Hematopoietic multipotent progenitor cell (in vitro differentiated cells): Measurements from ENCODE around the gene MX2. TPM values are rescaled to one million over a fixed set of nuclear protein-coding genes. Genes with fewer than 3 reads are reported as not detected.
"Not testable (repeated sequence)": the region's sequence is repeated elsewhere in the genome, so short reads cannot be mapped to it uniquely, and the experiment has no call there.

Source experiments
- DNase-seq, 3 donors: peaks; one replicate each; pipeline ENCODE4 v3.0.0-alpha.2; 2011 to 2015; ENCODE audit warnings: low read depth in 2 of 3, low spot score in 2 of 3
- total RNA-seq: library from RNA; depleted of rRNA; stranded (reverse); fragments of >200 nt; gene quantifications from one replicate; pipeline ENCODE4 v1.2.3, GENCODE V29; 2012

MX2 gene
- 25.3 TPM for total RNA-seq

DNA sequence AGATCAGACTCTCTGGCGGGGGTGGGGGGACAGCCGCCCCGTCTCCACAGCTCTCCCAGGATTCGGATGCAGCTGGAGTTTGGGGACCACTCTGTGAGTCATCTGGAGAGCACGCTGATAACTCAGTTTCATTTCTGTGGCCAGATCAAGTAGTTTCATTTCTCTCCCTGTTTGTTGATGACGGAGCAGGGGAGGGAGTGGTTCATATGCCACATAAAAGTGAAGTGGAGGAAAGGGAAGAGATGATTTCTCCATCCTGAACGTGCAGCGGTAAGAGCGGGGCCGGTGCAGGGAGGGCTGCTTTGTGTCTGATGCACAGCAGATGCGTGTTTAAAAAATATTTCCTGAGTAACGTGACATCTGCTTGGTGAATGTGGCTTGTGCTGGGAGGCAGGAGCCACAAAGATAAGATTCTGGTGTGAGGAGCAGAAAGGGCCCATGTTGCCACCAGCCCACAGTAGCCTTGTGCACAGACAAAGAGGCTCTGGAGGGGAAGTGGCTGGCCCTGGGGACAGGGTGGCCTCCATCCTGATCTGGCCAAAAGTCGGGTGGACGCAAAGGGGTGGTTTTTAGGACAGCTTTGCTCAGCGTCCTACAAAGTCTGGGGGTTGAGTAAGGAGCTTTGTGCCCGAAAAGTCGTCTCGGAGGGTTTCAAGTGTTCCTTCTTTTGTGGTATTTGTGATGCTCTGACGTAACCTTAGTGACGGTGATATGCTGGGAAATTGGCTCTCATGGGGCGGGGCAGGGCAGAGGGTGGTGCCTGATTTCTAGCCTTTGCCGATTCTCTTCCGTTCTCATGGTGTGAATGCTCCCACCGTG is at the start of gene MX2:
Gene MX2 (plus strand): TSS at position 242 of the 819 bp plus-strand sequence. CDS start 14,880 bp downstream, outside the sequence.
- peak; percentile 81 to 97 (median 95) for DNase-seq

DNA sequence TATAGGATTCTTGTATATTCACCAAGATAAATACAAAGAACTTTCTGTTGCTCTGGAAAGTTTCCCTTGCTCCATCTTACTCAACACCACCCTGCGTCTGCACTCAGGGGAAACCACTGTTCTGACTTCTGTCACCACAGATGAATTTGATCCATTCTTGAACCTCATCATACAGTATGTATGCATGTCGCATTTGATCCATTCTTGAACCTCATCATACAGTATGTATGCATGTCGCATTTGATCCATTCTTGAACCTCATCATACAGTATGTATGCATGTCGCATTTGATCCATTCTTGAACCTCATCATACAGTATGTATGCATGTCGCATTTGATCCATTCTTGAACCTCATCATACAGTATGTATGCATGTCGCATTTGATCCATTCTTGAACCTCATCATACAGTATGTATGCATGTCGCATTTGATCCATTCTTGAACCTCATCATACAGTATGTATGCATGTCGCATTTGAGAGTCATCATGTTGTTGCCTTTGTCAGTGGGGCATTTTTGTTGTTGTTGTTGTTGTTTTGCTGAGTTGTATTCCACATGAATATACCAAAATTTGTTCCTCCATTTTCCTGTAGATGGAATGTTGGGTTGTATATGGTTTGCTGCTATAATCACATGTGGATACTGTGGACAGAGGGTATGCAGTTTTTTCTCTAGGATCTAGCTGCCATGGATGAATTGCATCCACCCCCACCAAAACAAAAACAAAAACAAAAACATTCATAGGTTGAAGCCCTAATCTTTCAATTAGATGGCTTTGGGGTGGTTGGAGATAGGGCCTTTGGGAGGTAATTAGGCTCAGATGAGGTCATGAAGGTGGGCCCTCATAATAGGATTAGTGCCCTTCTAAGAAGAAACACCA is 48.3 kb upstream of the MX2 start:
- DNase-seq: not testable (repeated sequence)

- DNase-seq: no peak
These were observed 46.1 kb upstream of the MX2 start for GRCh38 chr21:41315726-41316125.

- peak in 2 of 3 donors; percentile 10 to 22 for DNase-seq
These were observed 45.4 kb upstream of the MX2 start, which contains the start of gene FAM3B for GRCh38 chr21:41316200-41317062. FAM3B (plus strand) TSS chr21:41316801; CDS start chr21:41316880, 79 bp downstream.

DNA sequence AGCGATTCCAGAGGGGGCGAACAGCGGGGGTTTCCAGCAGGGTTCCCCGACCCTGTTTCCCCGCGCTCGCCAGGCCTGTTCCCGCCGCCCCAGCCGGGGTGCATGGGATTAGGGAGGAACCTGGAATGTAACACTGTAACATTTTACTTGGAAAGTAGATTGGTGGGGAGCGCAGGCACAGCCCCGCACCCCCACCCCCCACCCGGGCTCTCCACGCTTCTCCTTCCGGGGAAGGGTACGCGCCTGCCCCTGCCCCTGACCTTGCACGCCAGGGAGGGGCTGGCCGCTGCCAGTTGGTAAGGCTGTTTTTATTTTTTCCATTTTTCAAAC is 44.8 kb upstream of the MX2 start:
- no peak for DNase-seq

DNA sequence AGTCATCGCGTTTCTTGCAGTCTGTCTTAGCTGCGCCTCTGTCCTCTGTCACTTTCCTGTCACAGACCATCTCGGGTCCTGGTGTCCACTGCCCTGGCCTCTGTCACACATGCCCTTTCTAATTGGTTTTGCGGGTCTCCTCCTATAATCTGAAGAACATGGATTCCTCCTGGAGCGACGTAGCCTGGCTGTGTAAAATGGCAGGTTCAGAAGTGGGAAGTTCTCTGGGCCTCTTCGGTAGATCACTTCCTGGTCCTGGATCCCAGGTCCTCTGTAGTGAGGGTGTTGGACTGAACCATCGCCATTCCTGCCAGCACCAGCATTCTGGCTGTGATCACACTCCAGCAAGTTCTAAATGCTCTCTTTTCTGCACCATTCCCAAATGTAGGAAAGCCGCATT is 44.4 kb upstream of the MX2 start:
- DNase-seq: no peak

DNA sequence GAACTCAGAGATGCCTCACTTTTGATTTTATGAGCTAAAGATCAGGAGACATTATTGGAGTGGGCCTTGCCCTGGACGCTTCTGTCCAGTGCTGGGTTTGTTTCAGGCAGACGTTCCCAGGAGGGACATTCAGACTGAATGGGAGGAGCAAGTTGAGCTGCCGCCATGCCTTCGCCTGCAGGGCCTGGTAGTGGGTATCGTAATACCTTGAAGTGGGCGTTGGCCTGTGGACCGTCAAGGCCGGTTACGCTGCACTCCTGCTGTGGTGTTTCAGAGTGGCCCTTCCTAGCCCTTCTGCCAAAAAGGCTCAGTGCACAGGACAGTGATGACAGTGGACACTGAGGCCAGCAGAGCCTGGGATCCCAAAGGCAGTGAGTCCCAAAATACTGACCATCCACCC is 43.6 kb upstream of the MX2 start:
- no peak for DNase-seq

DNA sequence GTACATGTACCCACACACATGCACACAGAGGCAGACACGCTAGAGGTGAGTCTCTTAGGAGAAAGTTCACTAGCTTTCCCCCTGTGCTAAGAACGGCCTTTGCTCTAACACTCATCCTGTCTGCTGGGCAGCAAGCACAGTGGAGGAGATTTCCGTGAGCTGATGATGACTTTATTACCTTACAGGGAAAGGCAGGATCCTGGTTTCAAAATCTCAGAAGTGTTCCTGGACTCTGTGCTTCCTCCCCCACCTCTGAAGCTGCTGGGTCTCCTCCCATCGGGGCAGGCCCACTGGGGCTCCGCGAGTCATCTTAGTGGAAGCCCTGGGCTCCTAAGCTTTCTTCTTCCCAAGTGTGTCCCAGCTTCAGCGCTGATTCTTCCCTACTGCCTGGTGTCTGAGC is 42.6 kb upstream of the MX2 start:
- no peak for DNase-seq

GRCh38 chr21:41321211-41321907 is 40.5 kb upstream of the MX2 start:
- no peak for DNase-seq

DNA sequence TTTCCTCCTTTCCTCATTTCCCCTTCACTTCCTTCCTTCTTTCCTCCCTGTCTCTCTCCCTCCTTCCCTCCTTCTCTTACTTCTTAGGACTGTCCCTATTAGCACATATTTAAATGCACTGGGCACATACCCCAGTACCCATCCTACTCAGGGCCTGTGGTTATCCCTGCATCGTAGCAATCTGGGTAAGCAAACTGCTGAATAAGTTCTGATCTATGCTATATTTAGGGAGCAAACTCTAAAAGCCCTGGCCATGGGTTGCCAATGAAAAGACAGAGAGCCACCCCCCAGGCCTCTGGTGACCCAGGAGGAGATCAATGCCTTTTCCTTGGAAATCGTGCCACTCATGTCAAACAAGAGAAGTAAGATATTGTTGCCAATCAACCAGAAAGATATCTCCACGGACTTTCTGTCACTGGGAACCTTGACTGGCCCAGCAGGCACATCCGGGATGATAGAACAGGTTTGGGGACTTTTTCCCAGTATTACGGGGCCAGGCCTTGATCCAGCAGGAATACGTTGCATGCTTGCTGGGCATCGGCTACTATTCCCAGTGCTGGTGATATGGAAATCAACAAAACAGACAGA is 39.8 kb upstream of the MX2 start:
- no peak for DNase-seq

GRCh38 chr21:41322496-41323382 is 39.1 kb upstream of the MX2 start:
- DNase-seq: no peak

DNA sequence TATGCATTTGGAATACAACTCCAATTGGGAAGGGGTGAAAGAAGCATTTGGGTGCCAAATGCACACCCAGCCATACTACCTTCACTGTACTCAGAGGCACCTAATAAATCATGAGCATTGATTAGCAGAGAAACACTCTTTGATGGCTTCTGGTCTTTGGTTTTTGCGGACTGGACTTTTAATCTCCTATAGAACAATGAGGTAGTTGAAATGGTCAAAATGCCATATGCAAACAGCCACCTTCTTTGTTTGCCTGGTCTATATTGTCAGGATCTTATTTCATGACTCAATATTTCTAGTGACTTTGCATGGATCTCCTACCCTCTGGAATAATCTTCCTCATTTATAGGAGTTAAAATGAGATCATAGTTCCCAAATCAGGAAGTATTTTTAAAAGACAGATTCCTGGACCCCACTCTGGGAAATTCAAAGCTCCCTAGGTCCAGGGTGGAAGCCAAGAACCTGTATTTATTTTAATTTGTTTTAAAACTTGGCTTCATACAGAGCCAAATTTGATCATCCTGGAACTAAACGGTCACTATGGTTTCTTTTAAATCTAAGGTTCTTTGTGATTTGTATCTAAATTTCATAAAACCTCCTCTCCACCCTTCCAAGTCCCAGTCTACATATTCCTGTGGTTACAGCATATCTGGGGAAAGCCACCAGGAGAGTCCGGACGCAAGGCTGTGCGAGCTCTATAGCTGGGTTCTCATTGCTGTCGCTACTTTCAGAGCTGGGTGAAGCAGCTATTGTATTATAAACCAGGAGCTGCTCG is 36.5 kb upstream of the MX2 start:
- DNase-seq: no peak

GRCh38 chr21:41326414-41327080 is 35.3 kb upstream of the MX2 start:
- DNase-seq: no peak

GRCh38 chr21:41327753-41328152 is 34.1 kb upstream of the MX2 start:
- DNase-seq: no peak

GRCh38 chr21:41328660-41329607 is 32.9 kb upstream of the MX2 start:
- no peak for DNase-seq

DNA sequence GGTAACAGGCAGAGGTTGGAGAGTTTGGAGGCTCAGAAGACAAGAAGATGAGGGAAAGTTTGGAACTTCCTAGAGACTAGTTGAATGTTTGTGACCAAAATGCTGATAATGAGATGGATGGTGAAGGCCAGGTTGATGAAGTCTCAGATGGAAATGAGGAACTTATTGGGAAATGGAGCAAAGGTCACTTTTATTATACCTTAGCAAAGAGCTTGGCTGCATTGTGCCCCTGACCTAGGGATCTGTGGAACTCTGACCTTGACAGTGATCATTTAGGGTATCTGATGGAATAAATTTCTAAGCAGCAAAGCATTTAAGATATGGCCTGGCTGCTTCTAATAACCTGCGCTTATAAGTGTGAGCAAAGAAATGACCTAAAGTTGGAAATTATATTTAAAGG is 28.1 kb upstream of the MX2 start:
- DNase-seq: no peak
